HG03196 (cell line): ENCODE results near the gene TNP1.

ENCODE experiments used
- ATAC-seq: cut with Tn5 transposase; IDR thresholded peaks from one replicate; pipeline ENCODE4 v1.9.1; 2021; ENCODE audit not compliant: unreplicated experiment

TNP1 gene, protein sequence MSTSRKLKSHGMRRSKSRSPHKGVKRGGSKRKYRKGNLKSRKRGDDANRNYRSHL

DNA sequence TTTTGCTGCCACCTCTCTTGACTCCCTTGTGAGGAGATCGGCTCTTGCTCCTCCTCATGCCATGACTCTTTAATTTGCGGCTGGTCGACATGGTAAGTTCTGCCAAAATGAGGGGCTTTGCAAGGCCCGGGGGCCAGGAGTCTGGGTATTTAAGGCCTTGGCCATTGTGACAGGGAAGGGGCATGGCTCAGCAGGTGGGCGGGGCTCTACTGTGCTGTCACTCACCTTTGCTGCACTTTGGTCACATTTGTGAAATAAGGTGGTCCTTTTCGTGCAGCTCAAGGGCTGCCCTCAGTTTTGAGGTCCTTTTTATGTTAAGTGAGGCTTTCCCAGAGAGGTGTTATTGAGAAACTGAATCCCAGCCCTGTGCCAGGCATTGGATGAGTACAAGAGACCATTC is at the start of gene TNP1:
Gene TNP1 (minus strand): TSS at position 121 of the 400 bp plus-strand sequence. CDS start 30 bp downstream, at position 91.
- no peak for ATAC-seq

GRCh38 chr2:216908300-216908699 is 48.4 kb upstream of the TNP1 start:
- no peak for ATAC-seq

- no peak for ATAC-seq
These were observed 45.9 kb upstream of the TNP1 start for GRCh38 chr2:216905649-216906329.

DNA sequence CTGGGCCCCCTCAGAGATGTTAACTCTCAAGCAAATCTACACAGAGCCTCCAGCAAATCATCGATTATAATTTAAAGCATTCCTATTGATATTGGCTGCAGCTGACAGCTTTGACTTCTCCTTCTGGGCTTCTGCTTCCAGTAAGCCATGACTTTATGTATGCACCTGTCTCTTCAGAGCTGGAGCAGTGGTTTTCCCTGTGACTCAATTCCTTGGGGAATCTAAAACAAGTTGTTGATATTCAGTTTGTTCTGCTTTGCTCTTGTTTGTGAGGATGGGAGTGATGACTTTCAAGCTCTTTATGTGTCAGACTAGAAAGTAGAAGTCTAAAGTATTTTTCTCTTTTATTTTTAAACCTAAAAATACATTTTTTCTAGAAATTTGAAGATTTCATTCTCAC is 45.1 kb upstream of the TNP1 start:
- no peak for ATAC-seq

GRCh38 chr2:216904554-216904953 is 44.7 kb upstream of the TNP1 start:
- ATAC-seq: no peak

DNA sequence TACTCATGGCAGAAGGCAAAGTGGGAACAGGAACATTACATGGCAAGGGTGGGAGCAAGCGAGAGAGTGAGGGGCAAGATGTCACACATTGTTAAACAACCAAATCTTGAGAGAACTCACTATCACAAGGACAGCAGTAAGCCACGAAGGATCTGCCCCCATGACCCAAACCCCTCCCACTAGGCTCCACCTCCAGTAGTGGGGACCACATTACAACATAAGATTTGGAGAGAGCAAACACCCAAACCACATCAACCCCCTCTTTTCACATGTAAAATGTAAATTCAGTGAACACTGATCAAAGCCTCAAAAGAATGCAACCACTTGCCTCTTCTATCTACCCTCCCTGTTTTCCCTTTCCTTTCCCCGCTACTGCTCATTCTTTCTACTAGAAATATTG is 43.6 kb upstream of the TNP1 start:
- no peak for ATAC-seq

- no peak for ATAC-seq
These were observed 41.4 kb upstream of the TNP1 start for GRCh38 chr2:216901273-216901672.

DNA sequence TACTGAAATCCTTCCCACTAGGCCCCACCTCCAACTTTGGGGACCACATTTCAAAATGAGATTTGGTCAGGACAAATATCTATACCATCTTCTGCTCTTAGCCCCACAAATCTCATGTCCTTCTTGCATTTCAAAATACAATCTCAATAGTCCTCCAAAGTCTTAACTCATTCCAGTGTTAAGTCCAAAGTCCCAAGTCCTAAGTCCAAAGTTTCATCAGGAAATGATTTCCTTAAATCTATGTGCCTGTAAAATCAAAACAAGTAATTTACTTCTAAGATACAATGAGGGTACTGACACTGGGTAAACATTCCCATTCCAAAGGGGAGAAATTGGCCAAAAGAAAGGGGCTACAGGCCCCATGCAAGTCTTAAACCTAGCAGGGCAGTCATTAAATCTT is 40.5 kb upstream of the TNP1 start:
- ATAC-seq: no peak

- no peak for ATAC-seq
These were observed 37.8 kb upstream of the TNP1 start for GRCh38 chr2:216897561-216898203.

- ATAC-seq: no peak
These were observed 30.3 kb upstream of the TNP1 start for GRCh38 chr2:216890138-216890537.

DNA sequence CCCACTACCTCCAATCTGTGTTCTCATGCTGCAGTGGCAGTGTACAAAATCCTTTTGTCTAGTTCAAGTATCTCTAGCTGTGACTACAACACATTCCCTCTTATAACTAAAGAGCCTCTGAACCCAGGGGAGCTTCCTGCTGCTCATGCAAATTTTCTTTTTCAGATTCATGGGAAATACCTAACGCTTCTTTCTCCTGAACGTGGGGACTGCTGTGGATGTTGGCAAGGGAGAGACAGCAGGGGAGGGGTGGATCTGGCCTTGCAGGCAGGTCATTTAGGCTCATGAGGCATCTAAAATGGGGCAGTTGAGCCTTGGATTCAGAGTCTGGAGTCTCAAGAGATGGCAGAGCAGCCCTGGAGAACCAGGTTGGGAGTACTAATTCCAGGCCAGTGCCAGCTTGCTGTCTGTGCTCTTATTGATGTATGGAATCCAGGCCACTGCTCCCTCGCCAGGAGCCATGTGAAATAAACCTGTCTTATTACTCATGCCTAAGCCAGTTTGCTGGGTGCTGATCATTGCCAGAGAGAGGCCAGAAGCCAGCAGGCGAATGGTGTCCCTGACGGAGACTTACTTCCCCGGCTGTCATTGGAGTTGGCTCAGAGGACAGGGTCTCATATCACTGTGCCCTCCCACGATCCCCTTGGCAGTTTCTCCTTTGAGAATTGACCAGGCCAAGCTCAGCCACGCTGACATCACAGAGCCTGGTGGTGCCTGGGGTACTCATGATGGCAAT is 29.2 kb upstream of the TNP1 start:
- no peak for ATAC-seq

DNA sequence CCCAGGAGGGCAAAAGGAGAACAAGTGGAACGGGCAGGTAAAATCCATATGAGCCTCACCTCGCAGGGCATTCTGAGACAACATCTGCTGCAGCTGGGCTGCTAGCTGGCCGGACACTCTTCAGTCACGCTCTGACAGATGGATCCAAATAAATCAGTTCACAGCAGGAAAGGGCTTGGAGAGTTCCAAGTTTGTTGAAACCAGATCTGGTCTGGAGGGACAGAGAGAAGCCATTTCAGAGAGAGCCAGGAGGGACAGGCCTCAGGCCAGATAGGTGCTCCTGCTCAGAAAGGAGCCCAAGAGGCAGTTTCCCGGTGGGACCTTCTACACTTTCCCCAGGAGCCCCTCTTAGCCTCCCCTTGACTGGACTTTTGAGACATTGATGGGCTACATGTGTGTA is 28.2 kb upstream of the TNP1 start:
- no peak for ATAC-seq

DNA sequence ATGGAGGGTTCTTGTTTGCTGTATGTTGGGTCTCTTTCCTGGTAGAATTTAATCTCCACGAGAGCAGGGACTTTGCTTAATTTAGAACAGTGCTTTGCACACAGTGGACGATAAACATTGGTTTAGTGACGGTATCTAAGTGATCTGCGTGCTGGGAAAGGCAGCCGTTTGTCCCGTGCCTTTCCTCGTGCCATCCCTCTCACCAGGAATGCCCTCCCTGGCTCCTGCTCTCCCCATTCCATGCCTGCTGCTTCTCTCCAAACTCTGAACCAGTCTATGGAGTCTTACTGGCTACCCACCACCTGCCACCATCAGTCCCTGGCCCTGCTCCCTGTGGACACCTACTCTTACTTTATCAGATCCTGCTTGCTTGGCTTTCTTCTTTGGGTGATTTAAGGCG is 27.3 kb upstream of the TNP1 start:
- no peak for ATAC-seq

DNA sequence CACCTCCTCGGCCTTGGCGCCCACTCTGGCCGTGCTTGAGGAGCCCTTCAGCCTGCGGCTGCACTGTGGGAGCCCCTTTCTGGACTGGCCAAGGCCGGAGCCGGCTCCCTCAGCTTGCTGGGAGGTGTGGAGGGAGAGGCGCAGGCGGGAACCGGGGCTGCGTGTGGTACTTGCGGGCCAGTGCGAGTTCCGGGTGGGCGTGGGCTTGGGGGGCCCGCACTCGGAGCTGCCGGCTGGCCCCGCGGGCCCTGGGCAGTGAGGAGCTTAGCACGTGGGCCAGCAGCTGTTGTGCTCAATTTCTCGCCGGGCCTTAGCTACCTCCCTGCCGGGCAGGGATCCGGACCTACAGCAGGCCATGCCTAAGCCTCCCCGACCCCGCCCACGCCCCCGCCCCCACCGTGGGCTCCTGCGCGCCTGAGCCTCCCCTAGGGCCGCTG is 25.3 kb upstream of the TNP1 start:
- no peak for ATAC-seq

GRCh38 chr2:216884347-216884746 is 24.5 kb upstream of the TNP1 start:
- ATAC-seq: no peak

- no peak for ATAC-seq
These were observed 23.0 kb upstream of the TNP1 start for GRCh38 chr2:216882876-216883275.

DNA sequence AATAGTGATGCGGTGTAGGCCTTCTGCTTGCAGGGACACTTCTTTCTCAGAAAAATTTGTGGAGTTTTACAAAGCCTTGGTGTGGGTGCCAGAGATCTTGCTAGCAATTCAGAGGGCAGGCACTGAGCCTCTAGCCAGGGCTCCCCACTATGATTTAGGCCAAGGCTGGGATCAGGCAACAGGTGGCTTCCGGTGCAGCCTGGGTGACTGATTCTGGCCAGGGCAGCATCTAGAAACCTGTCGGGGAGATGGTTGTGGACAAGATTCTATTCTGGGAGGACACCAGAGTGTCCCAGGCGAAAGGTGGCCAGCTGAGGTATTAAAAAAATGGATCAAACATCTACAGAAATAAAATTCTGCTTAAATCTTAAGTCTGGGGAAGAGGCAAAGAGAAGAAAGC is 21.5 kb upstream of the TNP1 start:
- ATAC-seq: no peak

DNA sequence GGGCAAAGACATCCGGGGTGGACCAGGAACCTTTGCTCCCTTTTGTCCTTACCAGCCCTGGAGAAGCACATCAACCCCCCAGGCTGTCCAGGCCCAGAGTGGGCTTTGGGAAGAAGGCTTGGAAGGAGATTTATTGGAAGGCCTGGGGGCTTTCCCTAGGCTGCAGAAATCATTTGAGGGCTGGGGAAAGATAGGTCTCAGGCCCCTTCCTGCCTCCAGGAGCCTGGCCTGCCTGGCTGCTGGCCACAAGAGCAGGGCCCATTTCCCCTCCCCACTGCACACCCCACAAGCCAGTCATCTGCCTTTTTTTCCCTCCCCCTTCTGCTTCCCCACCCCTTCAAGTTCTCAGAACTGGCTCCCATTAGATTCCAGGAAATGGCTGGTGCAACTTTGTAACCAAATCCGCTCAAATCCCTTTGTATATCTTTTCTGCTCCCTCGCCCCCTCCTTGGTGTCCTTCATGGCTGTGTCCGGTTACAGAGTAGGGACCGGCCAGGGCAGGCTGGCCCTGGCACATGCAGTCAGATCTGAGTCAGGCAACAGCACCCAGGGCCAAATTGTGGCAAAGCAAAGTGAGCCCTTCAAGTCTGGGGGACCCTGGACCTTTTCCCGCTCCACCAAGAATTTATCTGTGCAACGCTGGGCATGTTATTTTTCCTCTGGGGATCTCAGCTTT is 20.8 kb upstream of the TNP1 start:
- no peak for ATAC-seq

DNA sequence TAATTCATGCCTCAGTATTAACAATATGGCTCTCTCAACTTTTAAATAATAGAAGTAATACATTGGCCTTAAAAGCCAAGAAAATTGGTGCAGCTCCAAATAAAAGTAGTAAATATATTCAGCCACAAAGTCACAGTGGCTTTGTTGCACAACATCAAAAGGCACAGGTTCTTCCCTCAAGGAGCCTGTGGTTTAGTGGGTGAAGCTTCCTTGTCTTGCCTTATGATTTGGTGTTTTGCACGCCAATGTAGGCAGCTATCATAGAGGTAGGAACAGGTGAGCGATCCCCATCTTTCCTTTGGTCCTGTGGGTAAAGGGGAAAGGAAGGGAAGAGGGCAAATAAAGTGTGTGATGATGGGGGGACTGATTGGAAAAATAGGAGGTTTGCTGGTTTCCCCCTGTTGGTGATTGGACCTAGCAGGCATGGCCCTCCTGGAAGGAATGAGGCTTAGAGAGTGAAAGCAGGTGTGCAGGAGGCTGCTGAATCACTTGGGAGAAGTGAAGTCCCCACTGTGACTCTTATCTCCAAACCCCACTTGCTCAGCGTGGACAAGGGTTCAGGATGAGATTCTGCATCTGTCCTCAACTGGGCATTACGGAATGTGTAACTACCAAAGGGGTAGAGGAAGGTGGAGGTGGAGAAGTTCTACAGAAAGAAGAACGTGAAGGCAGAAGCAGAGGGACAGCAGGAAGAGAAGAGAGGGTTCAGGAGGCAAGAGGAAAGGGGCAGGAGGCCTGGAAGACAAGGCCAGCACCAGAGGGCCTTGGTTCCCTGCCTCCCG is 20.1 kb upstream of the TNP1 start:
- no peak for ATAC-seq

GRCh38 chr2:216878072-216878471 is 18.2 kb upstream of the TNP1 start:
- no peak for ATAC-seq

- ATAC-seq: no peak
These were observed 17.2 kb upstream of the TNP1 start for GRCh38 chr2:216877085-216877484.
